Measurements from ENCODE around the gene NXT1.

GRCh38 chr20:23327617-23328333, 22.8 kb upstream of the NXT1 start:
- no peak for TF ChIP-seq TCF12 (IDR thresholded peaks at IDR 0.05)
- no peak for TF ChIP-seq CTCF (IDR thresholded peaks at IDR 0.05)
- no peak for TF ChIP-seq RFX5 (IDR thresholded peaks at IDR 0.05; ENCODE audit: low read length)
- TF ChIP-seq RAD21 (IDR thresholded peaks at IDR 0.05; ENCODE audit: low read length) = no peak
- no peak for TF ChIP-seq PBX3 (IDR thresholded peaks at IDR 0.05)

All from SK-N-SH (cell line).